Measurements from ENCODE around the gene LAMA3.

Gene LAMA3

GRCh38 chr18:23683155-23683554, 6.1 kb upstream of the LAMA3 start:
- no peak overlapping the region for H3K4me3 ChIP-seq (replicated peaks; ENCODE audit: low read depth, low read length)
- no peak for TF ChIP-seq CTCF (IDR thresholded peaks at IDR 0.05; ENCODE audit: low read depth, low read length, missing control alignments)
- DNase-seq (ENCODE audit: extremely low read depth, low read depth), result no peak

- no peak for TF ChIP-seq CTCF (IDR thresholded peaks at IDR 0.05; ENCODE audit: low read depth, low read length, missing control alignments)
- no peak overlapping the region for H3K4me3 ChIP-seq (replicated peaks; ENCODE audit: low read depth, low read length)
- no peak for DNase-seq (ENCODE audit: extremely low read depth, low read depth)
Observed at GRCh38 chr18:23683671-23684070, 5.6 kb upstream of the LAMA3 start.

GRCh38 chr18:23684515-23685197, 4.6 kb upstream of the LAMA3 start:
- no peak for DNase-seq (ENCODE audit: extremely low read depth, low read depth)
- H3K4me3 ChIP-seq (replicated peaks; ENCODE audit: low read depth, low read length), result no peak overlapping the region
- no peak for TF ChIP-seq CTCF (IDR thresholded peaks at IDR 0.05; ENCODE audit: low read depth, low read length, missing control alignments)

- no peak overlapping the region for H3K4me3 ChIP-seq (replicated peaks; ENCODE audit: low read depth, low read length)
- no peak for DNase-seq (ENCODE audit: extremely low read depth, low read depth)
- TF ChIP-seq CTCF (IDR thresholded peaks at IDR 0.05; ENCODE audit: low read depth, low read length, missing control alignments), result no peak
Observed at GRCh38 chr18:23688528-23688927, 725 bp upstream of the LAMA3 start.

- peak overlapping the region; percentile 49 for H3K4me3 ChIP-seq (replicated peaks; ENCODE audit: low read depth, low read length)
- DNase-seq (ENCODE audit: extremely low read depth, low read depth), result no peak
- no peak for TF ChIP-seq CTCF (IDR thresholded peaks at IDR 0.05; ENCODE audit: low read depth, low read length, missing control alignments)
Observed at GRCh38 chr18:23689616-23690504, 607 bp downstream of the LAMA3 start.

GRCh38 chr18:23690505-23691068, 1.3 kb downstream of the LAMA3 start:
- TF ChIP-seq CTCF (IDR thresholded peaks at IDR 0.05; ENCODE audit: low read depth, low read length, missing control alignments), result no peak
- peak overlapping the region; percentile 49 for H3K4me3 ChIP-seq (replicated peaks; ENCODE audit: low read depth, low read length)
- DNase-seq (ENCODE audit: extremely low read depth, low read depth), result no peak
